HG03025 (cell line): ENCODE measurements around the gene TNRC18.

Experiments
- ATAC-seq: cut with Tn5 transposase; IDR thresholded peaks from one replicate; pipeline ENCODE4 v1.9.1; 2021; ENCODE audit warnings: mild to moderate bottlenecking, moderate library complexity; ENCODE audit not compliant: unreplicated experiment, low FRiP score

TNRC18 gene

DNA sequence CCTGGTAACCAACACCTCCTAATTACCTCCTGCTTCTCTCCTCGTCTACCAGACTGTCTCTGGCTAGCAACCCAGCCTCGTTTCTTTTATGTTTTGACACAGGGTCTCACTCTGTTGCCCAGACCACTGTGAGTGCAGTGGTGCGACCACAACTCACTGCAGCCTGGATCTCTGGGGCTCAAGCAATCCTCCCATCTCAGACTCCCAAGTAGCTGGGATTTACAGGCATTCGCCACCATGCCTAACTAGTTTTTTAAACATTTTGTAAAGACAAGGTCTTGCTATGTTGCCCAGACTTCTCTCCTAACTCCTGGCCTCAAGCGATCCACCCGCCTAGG lies 10.2 kb downstream of the TNRC18 start:
- no peak for ATAC-seq

GRCh38 chr7:5408777-5409176 lies 14.9 kb downstream of the TNRC18 start:
- ATAC-seq, result no peak

DNA sequence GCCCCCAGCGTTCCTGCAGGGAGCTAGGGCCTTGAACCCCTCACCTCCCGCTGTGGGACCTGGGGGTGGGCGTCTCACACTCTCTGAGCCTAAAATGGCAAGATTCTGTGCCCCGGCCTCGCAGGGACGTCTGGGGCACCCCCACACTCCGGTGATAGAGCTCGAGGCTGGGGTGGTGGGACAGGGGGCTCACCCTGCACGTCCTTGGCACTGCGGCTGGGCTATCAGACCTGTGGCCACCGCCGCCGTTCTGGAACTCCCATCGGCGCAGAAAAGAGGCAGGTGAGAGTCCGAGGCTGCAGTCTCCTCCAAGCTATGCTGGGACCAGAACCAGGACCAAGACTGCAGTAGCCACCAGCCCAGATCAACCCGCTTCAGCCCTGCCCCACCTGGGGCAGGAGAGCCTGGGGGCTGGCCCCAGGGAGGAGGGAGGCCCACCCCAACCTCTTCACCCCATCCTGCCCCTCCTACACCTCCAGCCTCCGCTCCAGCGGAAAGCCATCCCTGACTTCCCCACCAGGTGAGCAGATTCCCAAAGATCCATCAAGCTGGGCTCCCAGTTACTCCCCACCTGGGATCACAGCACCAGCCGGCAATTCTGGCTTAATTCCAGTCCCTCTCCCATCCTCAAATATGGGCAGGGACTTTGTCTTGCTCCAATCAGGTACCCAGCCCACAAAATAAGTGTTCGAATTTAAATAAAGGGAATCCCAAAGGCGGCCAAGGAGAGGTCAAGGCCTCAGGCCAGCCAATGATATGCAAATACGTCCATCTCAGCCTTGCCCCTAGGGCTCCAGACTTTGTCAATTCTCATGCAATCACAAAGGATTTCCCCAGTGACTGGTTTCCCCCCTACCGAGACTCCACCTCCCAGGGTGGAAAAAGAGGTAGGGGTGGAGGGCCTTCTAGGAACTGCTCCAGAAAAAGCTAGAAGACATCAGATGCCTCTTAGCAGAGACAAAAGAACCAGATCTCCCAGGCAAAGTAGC lies 16.4 kb downstream of the TNRC18 start:
- no peak for ATAC-seq

- no peak for ATAC-seq
These were observed 19.2 kb downstream of the TNRC18 start for GRCh38 chr7:5404421-5404826.

- no peak for ATAC-seq
These were observed 20.2 kb downstream of the TNRC18 start for GRCh38 chr7:5403442-5403841.

GRCh38 chr7:5397736-5398135 lies 25.9 kb downstream of the TNRC18 start:
- ATAC-seq, result no peak

DNA sequence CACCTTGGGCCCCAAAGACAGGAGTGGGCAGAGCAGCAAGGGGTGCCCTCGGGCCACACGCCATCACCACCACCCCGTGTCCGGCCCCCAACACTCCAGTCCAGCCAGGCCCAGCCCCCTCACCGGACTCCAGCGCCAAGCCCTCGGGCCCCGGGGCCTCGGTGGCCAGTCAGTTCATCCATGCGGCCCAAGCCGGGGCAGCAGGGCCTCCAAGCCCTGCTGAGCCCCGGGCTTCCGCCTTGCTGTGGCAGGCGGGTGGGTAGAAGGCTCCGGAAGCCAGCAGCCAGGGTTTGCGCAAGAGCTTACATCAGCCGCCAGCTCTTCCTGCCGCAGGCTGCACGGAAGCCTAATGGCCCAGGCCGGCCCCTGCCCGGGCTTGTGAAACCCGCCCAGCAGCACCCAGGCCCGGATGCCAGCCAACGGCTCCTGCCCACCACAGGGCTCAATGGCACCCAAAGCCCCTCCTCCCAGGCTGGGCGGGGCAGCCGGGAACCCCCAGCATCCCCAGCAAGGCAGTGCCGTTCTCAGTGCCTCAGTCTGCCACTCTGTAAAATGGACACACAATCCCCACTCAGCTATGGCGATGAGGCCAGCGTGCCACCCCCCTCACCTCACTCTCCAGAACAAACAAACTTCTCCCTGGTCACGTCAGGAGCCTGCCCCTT lies 26.5 kb downstream of the TNRC18 start:
- peak; percentile 76 for ATAC-seq

- ATAC-seq, result peak; percentile 46
These were observed 27.1 kb downstream of the TNRC18 start for GRCh38 chr7:5396542-5396941.

- ATAC-seq, result no peak
These were observed 28.4 kb downstream of the TNRC18 start for GRCh38 chr7:5395246-5395645.

DNA sequence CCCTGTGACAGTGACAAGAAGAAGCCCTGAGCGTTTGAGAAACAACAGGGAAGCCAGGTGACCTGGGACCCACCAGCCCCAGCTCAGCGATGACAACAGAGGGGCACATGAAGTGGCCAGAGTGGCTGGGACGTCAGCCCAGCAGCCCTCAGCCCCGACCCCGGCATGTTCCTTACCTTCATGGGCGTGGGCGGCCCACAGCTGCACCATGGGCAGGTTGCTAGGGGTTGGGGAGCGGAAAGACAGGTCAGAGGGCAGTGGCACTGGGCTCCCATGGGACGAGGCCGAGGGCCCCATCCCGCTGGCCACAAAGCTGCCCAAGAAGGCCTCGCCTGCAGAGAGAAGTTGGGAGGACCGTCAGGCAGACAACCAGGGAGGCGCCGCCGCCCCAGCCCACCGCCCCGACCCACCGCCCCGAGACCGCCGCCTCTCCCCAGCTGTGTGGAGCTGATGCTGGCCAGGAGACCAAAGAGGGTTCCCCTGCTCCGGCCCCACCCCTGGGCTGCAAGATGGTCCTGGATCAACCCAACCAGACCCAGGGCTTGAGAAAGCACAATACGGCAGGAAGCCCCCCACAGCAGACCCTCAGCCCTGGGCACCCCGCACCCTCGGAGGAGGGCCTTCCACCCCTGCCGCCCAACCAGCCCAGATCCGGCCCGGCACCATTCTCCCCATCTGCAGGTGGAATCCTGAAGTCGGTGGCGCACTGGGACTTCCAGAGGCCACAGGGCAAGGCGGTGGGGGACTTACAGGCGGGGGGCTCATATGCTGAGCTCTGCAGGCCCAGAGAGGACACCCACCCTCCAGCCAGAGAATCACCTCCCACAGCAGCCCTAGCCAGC lies 29.1 kb downstream of the TNRC18 start:
- ATAC-seq, result no peak

- no peak for ATAC-seq
These were observed 29.9 kb downstream of the TNRC18 start for GRCh38 chr7:5393748-5394147.

DNA sequence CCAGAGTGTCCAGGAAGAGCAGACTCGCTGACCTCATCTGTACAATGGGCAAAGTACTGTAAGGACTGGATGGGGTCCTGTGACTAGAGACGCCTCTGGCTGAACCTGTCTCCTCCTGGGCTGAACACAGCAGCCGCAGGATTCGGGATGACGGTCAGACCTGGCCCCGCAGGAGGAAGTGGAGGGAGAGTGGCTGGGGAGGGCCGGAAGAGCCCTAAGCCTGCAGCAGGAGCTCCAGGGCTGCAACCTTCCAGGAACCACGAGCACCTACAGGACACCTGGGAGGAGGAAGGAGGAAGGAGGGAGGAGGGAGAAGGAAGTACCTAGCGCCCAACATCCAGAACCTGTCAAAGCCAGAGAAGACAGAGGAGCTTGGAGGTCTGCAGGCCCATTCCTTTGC lies 30.3 kb downstream of the TNRC18 start:
- ATAC-seq, result no peak

GRCh38 chr7:5390918-5391317 lies 32.7 kb downstream of the TNRC18 start:
- ATAC-seq, result no peak

DNA sequence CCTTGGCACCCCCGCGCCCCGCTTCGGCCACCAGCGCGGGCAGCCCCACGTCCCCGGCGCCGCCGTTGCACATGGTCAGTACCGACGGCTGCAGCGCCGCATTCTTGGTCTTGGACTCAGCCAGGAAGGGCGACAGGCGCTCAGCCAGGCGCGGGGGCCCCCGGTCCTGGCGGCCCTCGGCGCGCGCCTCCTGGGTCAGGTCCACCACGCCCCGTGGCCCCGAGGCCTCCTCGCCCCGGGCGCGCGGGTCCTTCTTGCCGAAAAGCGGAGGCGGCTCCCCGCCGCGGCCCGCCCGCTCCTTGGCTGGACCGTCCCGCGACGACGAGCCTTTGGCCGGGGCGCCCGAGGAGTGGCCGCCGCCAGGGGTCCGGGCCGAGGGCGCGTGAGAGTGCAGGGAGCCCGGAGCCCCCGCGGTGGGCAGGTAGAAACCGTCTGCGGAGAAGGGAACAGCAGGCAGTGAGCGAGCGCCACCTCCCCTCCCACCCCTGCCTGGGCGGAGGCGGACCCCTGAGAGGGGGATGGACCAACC lies 34.7 kb downstream of the TNRC18 start:
- ATAC-seq, result no peak

DNA sequence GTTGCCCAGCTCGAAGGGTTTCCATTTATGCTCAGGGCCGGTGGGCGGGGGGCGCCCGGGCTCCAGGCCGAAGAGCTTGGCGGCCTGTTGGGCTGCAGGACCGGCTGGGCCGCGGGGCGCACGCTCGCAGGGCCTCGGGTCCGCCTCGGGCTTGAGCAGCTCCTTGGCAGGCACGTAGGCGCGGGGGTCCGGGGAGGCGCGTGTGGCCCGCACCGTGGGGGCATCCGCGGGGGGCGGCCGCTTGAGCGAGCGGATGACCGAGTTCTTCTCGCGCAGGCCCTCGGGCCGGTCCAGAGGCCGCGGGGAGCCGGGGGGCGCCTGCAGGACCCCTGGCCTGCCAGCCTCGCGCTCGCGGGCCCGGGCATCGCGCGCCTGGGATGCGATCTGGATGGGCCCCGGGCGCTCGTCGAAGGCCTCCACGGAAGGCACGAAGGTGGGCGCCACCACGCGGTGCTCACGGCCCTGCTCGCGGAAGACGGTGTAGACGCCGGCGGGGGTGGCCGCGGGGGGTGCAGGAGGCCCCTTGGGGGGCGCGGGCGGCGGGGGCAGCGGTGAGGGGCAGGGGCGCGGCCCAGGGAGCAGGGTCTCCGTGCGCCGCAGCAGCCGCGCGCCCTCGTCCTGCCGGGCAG lies 35.2 kb downstream of the TNRC18 start:
- no peak for ATAC-seq

DNA sequence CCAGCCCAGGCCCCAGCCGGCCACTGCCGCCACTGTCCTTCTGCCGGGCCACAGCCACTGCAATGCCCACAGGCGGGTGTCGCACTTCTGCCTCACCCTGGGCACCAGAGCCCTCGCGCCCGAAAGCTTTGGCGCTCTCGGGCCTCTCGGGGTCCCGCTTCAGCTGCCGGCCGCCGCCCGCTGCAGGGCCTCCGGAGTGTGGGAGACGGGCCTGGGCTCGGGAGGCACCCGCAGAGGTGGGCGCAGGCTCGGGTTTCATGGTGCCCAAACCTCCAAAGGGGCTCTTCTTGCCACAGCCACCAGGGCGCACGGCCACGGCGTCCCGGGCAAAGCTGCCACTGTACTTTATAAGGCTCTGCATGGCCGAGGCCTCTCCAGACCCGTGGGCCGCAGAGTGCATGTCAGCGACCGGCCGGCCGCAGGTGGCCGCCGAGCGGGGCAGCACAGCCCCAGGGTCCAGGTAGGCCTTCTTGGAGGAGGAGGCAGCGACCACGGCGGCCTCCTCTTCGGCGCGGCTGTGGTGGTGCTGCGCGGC lies 35.9 kb downstream of the TNRC18 start:
- no peak for ATAC-seq

- no peak for ATAC-seq
These were observed 39.0 kb downstream of the TNRC18 start for GRCh38 chr7:5384618-5385017.

DNA sequence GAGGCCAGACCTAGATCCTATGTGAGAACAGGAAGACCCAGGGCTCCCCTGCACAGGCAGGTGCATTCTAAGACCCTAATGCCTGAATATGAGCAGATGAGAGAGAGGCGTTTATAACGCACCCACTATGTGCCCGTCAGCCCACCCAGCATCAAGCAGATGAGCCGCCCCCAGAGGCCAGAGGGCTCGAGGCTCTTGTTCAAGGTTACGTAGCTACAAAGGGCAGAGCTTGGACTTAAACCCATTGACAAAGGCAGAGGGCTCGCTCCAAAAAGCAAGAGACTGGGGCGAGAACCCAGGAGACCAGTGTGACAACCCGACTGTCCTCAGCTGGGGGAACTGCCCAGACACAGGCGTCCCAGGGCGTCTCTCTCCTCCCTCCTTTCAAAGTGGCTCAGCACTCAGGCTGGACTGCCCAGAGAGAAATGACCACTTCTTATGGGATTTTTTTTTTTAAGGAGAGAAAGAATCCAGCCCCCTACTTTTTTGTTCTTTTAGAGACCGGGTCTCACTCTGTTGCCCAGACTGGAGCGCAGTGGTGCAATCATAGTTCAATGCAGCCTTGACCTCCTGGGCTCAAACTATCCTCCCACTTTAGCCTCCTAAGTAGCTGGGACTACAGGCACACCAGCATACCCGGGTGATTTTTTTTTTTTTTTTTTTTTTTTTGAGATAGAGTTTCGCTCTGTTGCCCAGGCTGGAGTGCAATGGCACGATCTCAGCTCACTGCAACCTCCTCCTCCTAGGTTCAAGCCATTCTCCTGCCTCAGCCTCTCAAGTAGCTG lies 40.1 kb downstream of the TNRC18 start:
- ATAC-seq, result no peak

DNA sequence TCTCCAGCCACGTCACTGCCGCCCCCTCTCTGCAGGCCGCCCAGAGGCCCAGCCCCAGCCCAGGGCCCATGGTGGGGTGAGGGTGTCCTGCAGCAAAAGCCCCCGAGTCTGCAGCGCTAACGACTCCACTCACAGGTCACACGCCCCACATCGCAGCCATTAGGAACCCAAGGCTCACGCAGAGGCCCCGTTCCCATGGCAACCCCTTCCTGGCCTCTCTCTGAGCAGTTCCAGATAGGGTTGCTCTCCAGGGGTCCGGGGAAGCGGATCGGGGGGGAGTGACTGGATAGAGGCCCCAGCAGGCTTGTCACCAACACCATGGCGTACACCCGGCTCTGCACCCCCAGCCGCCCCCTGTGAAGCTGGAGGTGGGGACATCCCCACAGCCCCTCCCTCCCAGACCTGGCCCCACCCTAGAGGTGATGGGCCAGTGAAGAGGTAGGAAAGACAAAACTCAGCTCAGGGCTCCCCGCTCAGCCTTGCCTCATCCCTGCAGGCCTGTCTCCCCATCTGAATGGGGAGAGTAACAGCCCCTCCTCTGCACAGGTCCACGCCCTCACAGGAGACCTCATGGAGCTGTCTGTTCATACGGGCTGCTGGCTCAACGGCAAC lies 41.2 kb downstream of the TNRC18 start:
- ATAC-seq, result no peak
